WTC11 (cell line): ENCODE data around the gene ACCSL. TPM values are rescaled to one million over a fixed set of nuclear protein-coding genes. Genes with fewer than 3 reads are reported as not detected.

ENCODE experiments used
- ATAC-seq: fragments of 200-7000 bp; cut with Tn5 transposase; 2 replicates; pipeline ENCODE4 v1.10.0; 2021; ENCODE audit warnings: mild to moderate bottlenecking, moderate library complexity
- CTCF ChIA-PET: fragments of 300-600 bp; sonication (Branson Sonifier 250); formaldehyde crosslinking; loops from one replicate; lab custom pipeline; 2021; ENCODE audit warnings: antibody characterized with exemption; lab: Charles Lee
- POLR2A ChIA-PET: fragments of 350-600 bp; sonication (Branson Sonifier 250); formaldehyde crosslinking; loops from one replicate; lab custom pipeline; 2021; ENCODE audit warnings: antibody characterized with exemption; lab: Charles Lee
- DNase-seq: peaks from one replicate; pipeline ENCODE4 v3.0.0; 2021; ENCODE audit warnings: low spot score
- H3K27ac Mint-ChIP-seq: 2 replicates; pipeline ENCODE4 v1.8.0; 2021; ENCODE audit warnings: mixed read lengths
- H3K27me3 Mint-ChIP-seq: 2 replicates; pipeline ENCODE4 v1.8.0; 2021; ENCODE audit warnings: low read depth, mild to moderate bottlenecking, moderate library complexity, mixed read lengths
- H3K36me3 Mint-ChIP-seq: 2 replicates; pipeline ENCODE4 v1.8.0; 2021; ENCODE audit warnings: mixed read lengths
- H3K4me1 Mint-ChIP-seq: 2 replicates; pipeline ENCODE4 v1.8.0; 2022; ENCODE audit warnings: mixed read lengths
- H3K4me3 Mint-ChIP-seq: 2 replicates; pipeline ENCODE4 v1.8.0; 2021; ENCODE audit warnings: mild to moderate bottlenecking, moderate library complexity, mixed read lengths
- H3K9me3 Mint-ChIP-seq: 2 replicates; pipeline ENCODE4 v1.8.0; 2021; ENCODE audit warnings: mixed read lengths
- ATF1 ChIP-seq: sonication (generic); formaldehyde crosslinking; IDR thresholded peaks from 2 replicates; pipeline ENCODE4 v1.8.1; 2023; ENCODE audit warnings: mild to moderate bottlenecking, moderate library complexity, missing genetic modification reagents
- CBFB ChIP-seq: sonication (generic); formaldehyde crosslinking; IDR thresholded peaks from 2 replicates; pipeline ENCODE4 v1.8.1; 2022; ENCODE audit warnings: mild to moderate bottlenecking, low read depth, missing genetic modification reagents
- ELF4 ChIP-seq: sonication (generic); formaldehyde crosslinking; IDR thresholded peaks from 2 replicates; pipeline ENCODE4 v1.8.1; 2022; ENCODE audit warnings: low read depth, mild to moderate bottlenecking, moderate library complexity, missing genetic modification reagents
- ETV6 ChIP-seq: sonication (generic); formaldehyde crosslinking; IDR thresholded peaks from 2 replicates; pipeline ENCODE4 v1.8.1; 2022; ENCODE audit warnings: mild to moderate bottlenecking, missing genetic modification reagents
- GRHL2 ChIP-seq: fragments of 250-450 bp; sonication (Bioruptor Pico); IDR thresholded peaks from 2 replicates; pipeline ENCODE4 v1.8.0; 2022; ENCODE audit warnings: mild to moderate bottlenecking, moderate library complexity; ENCODE audit not compliant: insufficient replicate concordance, severe bottlenecking
- IRF2 ChIP-seq: sonication (generic); formaldehyde crosslinking; IDR thresholded peaks from 2 replicates; pipeline ENCODE4 v1.8.0; 2022; ENCODE audit warnings: low read depth, missing genetic modification reagents, borderline replicate concordance
- OVOL2 ChIP-seq: fragments of 250-450 bp; sonication (Bioruptor Pico); IDR thresholded peaks from 2 replicates; pipeline ENCODE4 v1.9.0; 2021; ENCODE audit warnings: mild to moderate bottlenecking, borderline replicate concordance
- TP53 ChIP-seq: sonication (generic); formaldehyde crosslinking; IDR thresholded peaks from 2 replicates; pipeline ENCODE4 v1.8.1; 2023; ENCODE audit warnings: mild to moderate bottlenecking, missing genetic modification reagents
- ZNF121 ChIP-seq: sonication (generic); formaldehyde crosslinking; IDR thresholded peaks from 2 replicates; pipeline ENCODE4 v1.8.0; 2023; ENCODE audit warnings: missing genetic modification reagents
- ZNF138 ChIP-seq: sonication (generic); formaldehyde crosslinking; conservative IDR thresholded peaks from 2 replicates; pipeline ENCODE4 v1.8.1; 2022; ENCODE audit warnings: mild to moderate bottlenecking, moderate library complexity, missing genetic modification reagents
- ZNF219 ChIP-seq: sonication (generic); formaldehyde crosslinking; IDR thresholded peaks from 2 replicates; pipeline ENCODE4 v1.8.0; 2023; ENCODE audit warnings: missing genetic modification reagents, mild to moderate bottlenecking, borderline replicate concordance
- ZNF317 ChIP-seq: sonication (generic); formaldehyde crosslinking; IDR thresholded peaks from 2 replicates; pipeline ENCODE4 v1.8.1; 2023; ENCODE audit warnings: low read depth, mild to moderate bottlenecking, moderate library complexity, missing genetic modification reagents, borderline replicate concordance
- total RNA-seq: library from RNA; stranded (reverse); gene quantifications from 3 replicates; pipeline ENCODE4 v1.2.3, GENCODE V29; 2021
- TF ChIP-seq, protein P1 (sequence below): sonication (generic); formaldehyde crosslinking; IDR thresholded peaks from 2 replicates; pipeline ENCODE4 v1.8.1; 2022; ENCODE audit warnings: low read depth, mild to moderate bottlenecking, moderate library complexity, missing genetic modification reagents, borderline replicate concordance
- TF ChIP-seq, protein P2 (sequence below): sonication (generic); formaldehyde crosslinking; IDR thresholded peaks from 2 replicates; pipeline ENCODE4 v1.8.1; 2023; ENCODE audit warnings: mild to moderate bottlenecking, missing genetic modification reagents, borderline replicate concordance
- TF ChIP-seq, protein P3 (sequence below): sonication (generic); formaldehyde crosslinking; conservative IDR thresholded peaks from 2 replicates; pipeline ENCODE4 v1.8.1; 2023; ENCODE audit warnings: mild to moderate bottlenecking, low read depth, missing genetic modification reagents, moderate library complexity
- TF ChIP-seq, protein P4 (sequence below): fragments of 250-450 bp; sonication (Bioruptor Pico); IDR thresholded peaks from 2 replicates; pipeline ENCODE4 v1.9.0; 2021; ENCODE audit warnings: moderate library complexity, mild to moderate bottlenecking, inconsistent platforms, borderline replicate concordance
- TF ChIP-seq, protein P5 (sequence below): sonication (generic); formaldehyde crosslinking; IDR thresholded peaks from 2 replicates; pipeline ENCODE4 v1.8.0; 2022; ENCODE audit warnings: mild to moderate bottlenecking, missing genetic modification reagents
- TF ChIP-seq, protein P6 (sequence below): fragments of 250-450 bp; sonication (Bioruptor Pico); IDR thresholded peaks from 2 replicates; pipeline ENCODE4 v1.9.0; 2021; ENCODE audit warnings: mild to moderate bottlenecking, borderline replicate concordance

Gene ACCSL
- total RNA-seq, 1 experiment from 2014 or later = not detected

DNA sequence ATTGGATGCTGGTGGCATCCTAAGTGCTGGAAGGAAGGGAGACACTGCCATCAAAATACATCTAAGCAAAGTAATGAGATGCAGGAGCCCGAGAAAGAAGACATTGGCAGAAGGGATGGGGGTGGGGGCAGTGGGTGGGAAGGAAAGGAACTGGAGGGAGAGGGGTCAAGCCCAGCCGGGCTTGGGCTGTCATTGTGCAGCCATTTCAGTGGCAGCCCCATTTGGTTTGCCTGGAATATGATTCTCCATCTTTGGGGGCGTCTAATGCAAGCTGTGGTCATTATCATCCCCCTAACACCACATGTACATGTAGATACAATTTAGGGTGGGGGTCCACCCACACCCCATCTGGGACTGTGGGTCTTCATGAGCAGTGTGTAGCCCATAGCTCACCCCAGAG lies 13.9 kb upstream of the ACCSL start:
- peaks cover 22% of the 10 kb centered on the region for H3K4me1 Mint-ChIP-seq
- CTCF ChIA-PET = no interaction called here
- no peak for DNase-seq

More for the DNA sequence above, 13.9 kb upstream of the ACCSL start:
- Mint-ChIP-seq H3K4me3 (no peak overlapping the region), H3K9me3 (no peaks in the 10 kb centered on the region), H3K36me3 (no peaks in the 10 kb centered on the region), H3K27me3 (peaks cover 4% of the 10 kb centered on the region; the same call in 1 of the 2 replicates), H3K27ac (no peak overlapping the region)
- no peak for TF ChIP-seq ZNF219 (CRISPR knock-in tag)
- TF ChIP-seq, protein P1, sequence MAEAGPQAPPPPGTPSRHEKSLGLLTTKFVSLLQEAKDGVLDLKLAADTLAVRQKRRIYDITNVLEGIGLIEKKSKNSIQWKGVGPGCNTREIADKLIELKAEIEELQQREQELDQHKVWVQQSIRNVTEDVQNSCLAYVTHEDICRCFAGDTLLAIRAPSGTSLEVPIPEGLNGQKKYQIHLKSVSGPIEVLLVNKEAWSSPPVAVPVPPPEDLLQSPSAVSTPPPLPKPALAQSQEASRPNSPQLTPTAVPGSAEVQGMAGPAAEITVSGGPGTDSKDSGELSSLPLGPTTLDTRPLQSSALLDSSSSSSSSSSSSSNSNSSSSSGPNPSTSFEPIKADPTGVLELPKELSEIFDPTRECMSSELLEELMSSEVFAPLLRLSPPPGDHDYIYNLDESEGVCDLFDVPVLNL (CRISPR knock-in tag) = no peak
- TF ChIP-seq, protein P2, sequence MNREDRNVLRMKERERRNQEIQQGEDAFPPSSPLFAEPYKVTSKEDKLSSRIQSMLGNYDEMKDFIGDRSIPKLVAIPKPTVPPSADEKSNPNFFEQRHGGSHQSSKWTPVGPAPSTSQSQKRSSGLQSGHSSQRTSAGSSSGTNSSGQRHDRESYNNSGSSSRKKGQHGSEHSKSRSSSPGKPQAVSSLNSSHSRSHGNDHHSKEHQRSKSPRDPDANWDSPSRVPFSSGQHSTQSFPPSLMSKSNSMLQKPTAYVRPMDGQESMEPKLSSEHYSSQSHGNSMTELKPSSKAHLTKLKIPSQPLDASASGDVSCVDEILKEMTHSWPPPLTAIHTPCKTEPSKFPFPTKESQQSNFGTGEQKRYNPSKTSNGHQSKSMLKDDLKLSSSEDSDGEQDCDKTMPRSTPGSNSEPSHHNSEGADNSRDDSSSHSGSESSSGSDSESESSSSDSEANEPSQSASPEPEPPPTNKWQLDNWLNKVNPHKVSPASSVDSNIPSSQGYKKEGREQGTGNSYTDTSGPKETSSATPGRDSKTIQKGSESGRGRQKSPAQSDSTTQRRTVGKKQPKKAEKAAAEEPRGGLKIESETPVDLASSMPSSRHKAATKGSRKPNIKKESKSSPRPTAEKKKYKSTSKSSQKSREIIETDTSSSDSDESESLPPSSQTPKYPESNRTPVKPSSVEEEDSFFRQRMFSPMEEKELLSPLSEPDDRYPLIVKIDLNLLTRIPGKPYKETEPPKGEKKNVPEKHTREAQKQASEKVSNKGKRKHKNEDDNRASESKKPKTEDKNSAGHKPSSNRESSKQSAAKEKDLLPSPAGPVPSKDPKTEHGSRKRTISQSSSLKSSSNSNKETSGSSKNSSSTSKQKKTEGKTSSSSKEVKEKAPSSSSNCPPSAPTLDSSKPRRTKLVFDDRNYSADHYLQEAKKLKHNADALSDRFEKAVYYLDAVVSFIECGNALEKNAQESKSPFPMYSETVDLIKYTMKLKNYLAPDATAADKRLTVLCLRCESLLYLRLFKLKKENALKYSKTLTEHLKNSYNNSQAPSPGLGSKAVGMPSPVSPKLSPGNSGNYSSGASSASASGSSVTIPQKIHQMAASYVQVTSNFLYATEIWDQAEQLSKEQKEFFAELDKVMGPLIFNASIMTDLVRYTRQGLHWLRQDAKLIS (CRISPR knock-in tag) = no peak
- TF ChIP-seq, protein P3, sequence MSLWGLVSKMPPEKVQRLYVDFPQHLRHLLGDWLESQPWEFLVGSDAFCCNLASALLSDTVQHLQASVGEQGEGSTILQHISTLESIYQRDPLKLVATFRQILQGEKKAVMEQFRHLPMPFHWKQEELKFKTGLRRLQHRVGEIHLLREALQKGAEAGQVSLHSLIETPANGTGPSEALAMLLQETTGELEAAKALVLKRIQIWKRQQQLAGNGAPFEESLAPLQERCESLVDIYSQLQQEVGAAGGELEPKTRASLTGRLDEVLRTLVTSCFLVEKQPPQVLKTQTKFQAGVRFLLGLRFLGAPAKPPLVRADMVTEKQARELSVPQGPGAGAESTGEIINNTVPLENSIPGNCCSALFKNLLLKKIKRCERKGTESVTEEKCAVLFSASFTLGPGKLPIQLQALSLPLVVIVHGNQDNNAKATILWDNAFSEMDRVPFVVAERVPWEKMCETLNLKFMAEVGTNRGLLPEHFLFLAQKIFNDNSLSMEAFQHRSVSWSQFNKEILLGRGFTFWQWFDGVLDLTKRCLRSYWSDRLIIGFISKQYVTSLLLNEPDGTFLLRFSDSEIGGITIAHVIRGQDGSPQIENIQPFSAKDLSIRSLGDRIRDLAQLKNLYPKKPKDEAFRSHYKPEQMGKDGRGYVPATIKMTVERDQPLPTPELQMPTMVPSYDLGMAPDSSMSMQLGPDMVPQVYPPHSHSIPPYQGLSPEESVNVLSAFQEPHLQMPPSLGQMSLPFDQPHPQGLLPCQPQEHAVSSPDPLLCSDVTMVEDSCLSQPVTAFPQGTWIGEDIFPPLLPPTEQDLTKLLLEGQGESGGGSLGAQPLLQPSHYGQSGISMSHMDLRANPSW (CRISPR knock-in tag) = no peak
- no peak for TF ChIP-seq ATF1 (CRISPR knock-in tag)
- no peak for TF ChIP-seq ELF4 (CRISPR knock-in tag)
- TF ChIP-seq CBFB (CRISPR knock-in tag) = no peak
- TF ChIP-seq TP53 (CRISPR knock-in tag) = no peak
- TF ChIP-seq, protein P4, sequence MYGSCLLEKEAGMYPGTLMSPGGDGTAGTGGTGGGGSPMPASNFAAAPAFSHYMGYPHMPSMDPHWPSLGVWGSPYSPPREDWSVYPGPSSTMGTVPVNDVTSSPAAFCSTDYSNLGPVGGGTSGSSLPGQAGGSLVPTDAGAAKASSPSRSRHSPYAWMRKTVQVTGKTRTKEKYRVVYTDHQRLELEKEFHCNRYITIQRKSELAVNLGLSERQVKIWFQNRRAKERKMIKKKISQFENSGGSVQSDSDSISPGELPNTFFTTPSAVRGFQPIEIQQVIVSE (CRISPR knock-in tag) = no peak
- no peak for TF ChIP-seq ZNF138 (CRISPR knock-in tag)
- no peak for TF ChIP-seq ETV6 (CRISPR knock-in tag)
- no peak for TF ChIP-seq OVOL2 (CRISPR knock-in tag)
- TF ChIP-seq ZNF317 (CRISPR knock-in tag) = no peak
- TF ChIP-seq, protein P5, sequence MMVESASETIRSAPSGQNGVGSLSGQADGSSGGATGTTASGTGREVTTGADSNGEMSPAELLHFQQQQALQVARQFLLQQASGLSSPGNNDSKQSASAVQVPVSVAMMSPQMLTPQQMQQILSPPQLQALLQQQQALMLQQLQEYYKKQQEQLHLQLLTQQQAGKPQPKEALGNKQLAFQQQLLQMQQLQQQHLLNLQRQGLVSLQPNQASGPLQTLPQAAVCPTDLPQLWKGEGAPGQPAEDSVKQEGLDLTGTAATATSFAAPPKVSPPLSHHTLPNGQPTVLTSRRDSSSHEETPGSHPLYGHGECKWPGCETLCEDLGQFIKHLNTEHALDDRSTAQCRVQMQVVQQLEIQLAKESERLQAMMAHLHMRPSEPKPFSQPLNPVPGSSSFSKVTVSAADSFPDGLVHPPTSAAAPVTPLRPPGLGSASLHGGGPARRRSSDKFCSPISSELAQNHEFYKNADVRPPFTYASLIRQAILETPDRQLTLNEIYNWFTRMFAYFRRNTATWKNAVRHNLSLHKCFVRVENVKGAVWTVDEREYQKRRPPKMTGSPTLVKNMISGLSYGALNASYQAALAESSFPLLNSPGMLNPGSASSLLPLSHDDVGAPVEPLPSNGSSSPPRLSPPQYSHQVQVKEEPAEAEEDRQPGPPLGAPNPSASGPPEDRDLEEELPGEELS (CRISPR knock-in tag) = no peak
- TF ChIP-seq, protein P6, sequence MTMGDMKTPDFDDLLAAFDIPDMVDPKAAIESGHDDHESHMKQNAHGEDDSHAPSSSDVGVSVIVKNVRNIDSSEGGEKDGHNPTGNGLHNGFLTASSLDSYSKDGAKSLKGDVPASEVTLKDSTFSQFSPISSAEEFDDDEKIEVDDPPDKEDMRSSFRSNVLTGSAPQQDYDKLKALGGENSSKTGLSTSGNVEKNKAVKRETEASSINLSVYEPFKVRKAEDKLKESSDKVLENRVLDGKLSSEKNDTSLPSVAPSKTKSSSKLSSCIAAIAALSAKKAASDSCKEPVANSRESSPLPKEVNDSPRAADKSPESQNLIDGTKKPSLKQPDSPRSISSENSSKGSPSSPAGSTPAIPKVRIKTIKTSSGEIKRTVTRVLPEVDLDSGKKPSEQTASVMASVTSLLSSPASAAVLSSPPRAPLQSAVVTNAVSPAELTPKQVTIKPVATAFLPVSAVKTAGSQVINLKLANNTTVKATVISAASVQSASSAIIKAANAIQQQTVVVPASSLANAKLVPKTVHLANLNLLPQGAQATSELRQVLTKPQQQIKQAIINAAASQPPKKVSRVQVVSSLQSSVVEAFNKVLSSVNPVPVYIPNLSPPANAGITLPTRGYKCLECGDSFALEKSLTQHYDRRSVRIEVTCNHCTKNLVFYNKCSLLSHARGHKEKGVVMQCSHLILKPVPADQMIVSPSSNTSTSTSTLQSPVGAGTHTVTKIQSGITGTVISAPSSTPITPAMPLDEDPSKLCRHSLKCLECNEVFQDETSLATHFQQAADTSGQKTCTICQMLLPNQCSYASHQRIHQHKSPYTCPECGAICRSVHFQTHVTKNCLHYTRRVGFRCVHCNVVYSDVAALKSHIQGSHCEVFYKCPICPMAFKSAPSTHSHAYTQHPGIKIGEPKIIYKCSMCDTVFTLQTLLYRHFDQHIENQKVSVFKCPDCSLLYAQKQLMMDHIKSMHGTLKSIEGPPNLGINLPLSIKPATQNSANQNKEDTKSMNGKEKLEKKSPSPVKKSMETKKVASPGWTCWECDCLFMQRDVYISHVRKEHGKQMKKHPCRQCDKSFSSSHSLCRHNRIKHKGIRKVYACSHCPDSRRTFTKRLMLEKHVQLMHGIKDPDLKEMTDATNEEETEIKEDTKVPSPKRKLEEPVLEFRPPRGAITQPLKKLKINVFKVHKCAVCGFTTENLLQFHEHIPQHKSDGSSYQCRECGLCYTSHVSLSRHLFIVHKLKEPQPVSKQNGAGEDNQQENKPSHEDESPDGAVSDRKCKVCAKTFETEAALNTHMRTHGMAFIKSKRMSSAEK (CRISPR knock-in tag) = no peak
- TF ChIP-seq GRHL2 (CRISPR knock-in tag) = no peak
- TF ChIP-seq IRF2 = no peak
- TF ChIP-seq ZNF121 (CRISPR knock-in tag) = no peak
- ATAC-seq = no peak
- POLR2A ChIA-PET = no interaction called here
